HG03571 (cell line): Measurements from ENCODE around the gene KRT26.

Source experiments
- ATAC-seq: cut with Tn5 transposase; IDR thresholded peaks from one replicate; pipeline ENCODE4 v1.9.1; 2021; ENCODE audit not compliant: unreplicated experiment

Gene KRT26

GRCh38 chr17:40734018-40734417 is 38.0 kb downstream of the KRT26 start:
- no peak for ATAC-seq

DNA sequence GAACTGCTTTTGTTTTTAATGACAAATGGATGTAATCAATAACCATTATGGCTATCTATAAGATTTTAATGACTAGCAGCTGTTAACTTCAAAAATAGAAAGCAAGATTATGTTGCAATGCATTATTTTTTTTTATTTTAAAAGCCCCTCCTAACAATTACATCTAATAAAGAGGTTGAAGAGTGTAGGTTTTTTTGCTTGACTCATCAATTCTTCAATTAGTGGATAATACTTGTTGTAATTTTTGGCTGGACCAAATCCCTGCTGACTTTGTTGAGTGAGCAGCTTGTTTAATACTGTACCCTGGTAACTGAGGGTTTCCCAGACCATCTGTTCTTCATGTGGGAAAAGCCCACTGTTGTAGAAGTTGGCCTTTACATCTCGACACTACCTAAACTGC is 41.0 kb downstream of the KRT26 start:
- no peak for ATAC-seq

DNA sequence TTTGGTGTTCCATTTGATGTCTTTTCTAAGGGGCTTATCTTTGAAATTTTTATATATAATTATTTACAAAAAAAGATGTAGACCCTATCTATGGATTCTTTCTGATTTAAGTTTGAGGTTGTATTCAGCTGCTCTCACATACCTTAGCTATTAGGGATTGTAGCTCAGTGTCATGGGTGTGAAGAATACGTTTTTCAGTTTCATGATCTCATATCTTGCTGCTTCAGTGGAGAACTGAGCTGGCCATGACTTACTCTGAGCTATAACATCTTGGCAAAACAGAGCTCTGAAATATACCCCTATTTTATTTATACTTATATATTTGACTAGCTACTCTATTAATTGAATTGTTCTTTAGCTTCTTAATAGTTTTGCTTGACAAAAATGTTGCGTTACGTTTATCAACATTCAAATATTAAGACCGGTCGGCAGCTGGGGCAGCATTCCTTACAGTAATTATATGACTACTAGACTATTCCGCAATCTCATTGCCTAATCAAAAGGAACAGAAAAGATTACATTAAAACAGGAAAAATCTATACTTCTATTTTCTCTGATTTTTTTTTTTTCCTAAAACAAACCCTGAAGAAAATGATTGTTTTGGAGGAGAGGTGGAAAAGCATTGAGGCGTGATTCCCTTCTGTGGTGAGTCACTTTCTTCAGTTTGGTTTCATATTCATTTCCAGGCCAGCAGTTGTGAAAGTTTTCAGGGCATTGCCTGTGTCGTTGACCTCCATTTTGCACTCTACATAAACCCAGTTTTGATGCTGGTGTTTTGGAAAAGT is 44.4 kb downstream of the KRT26 start:
- no peak for ATAC-seq

- no peak for ATAC-seq
Observed at GRCh38 chr17:40726919-40727318, 45.1 kb downstream of the KRT26 start.

- no peak for ATAC-seq
Observed at GRCh38 chr17:40724656-40725055, 47.3 kb downstream of the KRT26 start.

DNA sequence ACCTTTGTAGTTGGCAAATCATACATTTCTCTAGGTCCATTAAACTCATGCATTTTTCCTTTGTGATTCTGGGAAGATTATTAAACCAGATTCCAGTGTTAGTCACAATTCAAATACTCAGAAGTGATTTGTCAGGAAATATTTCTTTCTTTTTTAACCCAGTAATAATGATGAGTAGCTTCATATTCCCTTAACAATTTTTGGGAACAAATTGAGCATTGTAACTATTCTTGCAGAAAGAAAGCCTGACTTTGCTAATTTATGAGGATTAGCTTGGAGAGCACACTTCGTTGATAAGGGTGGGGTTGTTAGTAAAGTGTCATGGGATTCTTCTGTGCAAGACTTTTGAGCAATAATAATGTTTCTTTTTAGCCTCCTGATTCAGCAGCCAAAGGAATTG is 49.8 kb downstream of the KRT26 start:
- no peak for ATAC-seq

DNA sequence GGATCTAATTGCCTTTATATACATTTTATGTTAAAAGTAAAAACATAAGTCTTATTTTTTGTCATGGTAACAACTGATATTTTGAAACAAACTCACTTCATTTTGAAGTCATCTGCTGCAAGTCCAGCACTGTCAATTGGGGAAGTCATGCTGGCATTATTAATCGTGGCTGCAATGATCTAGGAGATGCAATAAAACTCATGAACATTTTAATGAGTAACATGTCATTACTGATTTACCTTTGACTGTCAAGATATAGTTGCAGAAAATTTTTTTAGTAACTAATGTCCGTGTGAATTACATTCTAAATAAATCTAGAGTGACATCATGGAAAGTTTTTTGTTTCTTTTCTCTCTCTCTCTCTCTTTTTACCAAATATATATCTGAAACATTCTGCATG is 51.1 kb downstream of the KRT26 start:
- no peak for ATAC-seq

DNA sequence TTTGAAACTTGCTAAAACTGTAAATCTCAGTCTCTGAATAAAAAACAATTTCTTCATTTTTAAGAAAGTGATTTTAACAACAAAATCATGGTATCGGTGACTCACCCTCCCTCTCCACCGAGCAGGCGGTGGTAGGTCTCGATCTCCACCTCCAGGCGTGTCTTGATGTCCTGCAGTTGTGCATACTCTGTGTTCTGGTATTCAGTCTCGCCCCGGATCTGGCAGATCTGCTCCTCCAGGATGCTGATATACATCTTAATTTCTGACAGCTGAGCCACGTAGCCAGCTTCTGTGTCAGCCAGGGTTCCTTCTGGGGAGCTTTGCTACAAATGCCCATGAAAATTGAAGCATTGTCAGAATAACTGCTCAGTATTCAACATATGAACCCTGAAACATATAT is 53.1 kb downstream of the KRT26 start:
- no peak for ATAC-seq

- no peak for ATAC-seq
Observed at GRCh38 chr17:40717776-40718175, 54.2 kb downstream of the KRT26 start.
